ENCODE results near the gene RAMAC. TPM values are rescaled to one million over a fixed set of nuclear protein-coding genes. Genes with fewer than 3 reads are reported as not detected.

Gene RAMAC
- total and polyA plus RNA-seq, 2 of the 8 experiments (the other 6 are each of a cell fraction or from before 2014, with no cell fraction given), result 20.7 to 32.9 TPM

GRCh38 chr15:82950295-82950694, 35.7 kb upstream of the RAMAC start:
- Histone ChIP-seq H3K27ac (ENCODE audit: low read depth, low read length) (no peak overlapping the region), H3K4me2 (ENCODE audit: insufficient read depth in 1 of 2, low read depth in 2 of 2, low read length in 2 of 2) (no peak overlapping the region; a peak in 1 of 4 replicates), H2BK20ac (ENCODE audit: low read length) (no peak overlapping the region), H3K23ac (ENCODE audit: insufficient read length) (no peak overlapping the region), H4K91ac (replicated peaks; ENCODE audit: insufficient read length, low read length) (no peak overlapping the region), H4K8ac (ENCODE audit: extremely low read depth, insufficient read depth, low read length) (no peak overlapping the region), H3K36me3 (ENCODE audit: control insufficient read depth in 2 of 4, insufficient read depth in 4 of 4, low read length in 3 of 4) (no peaks in the 10 kb centered on the region), H3K56ac (replicated peaks; ENCODE audit: insufficient read length, low read depth, low read length) (no peak overlapping the region), H2BK15ac (ENCODE audit: low read length) (no peak overlapping the region), H3K4me1 (replicated peaks in 1 of 4; ENCODE audit: control insufficient read depth in 3 of 4, insufficient read depth in 4 of 4, low read length in 3 of 4) (no peaks in the 10 kb centered on the region; a peak in 1 of 7 replicates), H4K20me1 (replicated peaks in 1 of 2; ENCODE audit: control insufficient read depth in 1 of 2, insufficient read depth in 2 of 2, low read length in 2 of 2) (peaks cover 0 to 2% of the 10 kb centered on the region in 2 experiments), H2BK12ac (ENCODE audit: low read depth, low read length) (no peak overlapping the region), H2AK5ac (ENCODE audit: low read depth, low read length) (no peak overlapping the region), H3K9ac (replicated peaks in 1 of 4; ENCODE audit: extremely low read depth in 1 of 4, low read depth in 3 of 4, low read length in 3 of 4) (no peak overlapping the region), H3K79me2 (ENCODE audit: control insufficient read depth in 1 of 2, insufficient read depth in 2 of 2, low read length in 2 of 2) (no peaks in the 10 kb centered on the region), H3K23me2 (ENCODE audit: low read depth, low read length) (peaks cover 3% of the 10 kb centered on the region; the same call in 1 of the 2 replicates), H3K9me3 (ENCODE audit: insufficient read depth in 2 of 2, low read depth in 1 of 2, low read length in 1 of 2) (no peaks in the 10 kb centered on the region), H2BK120ac (replicated peaks; ENCODE audit: low read depth, low read length) (no peak overlapping the region), H3K79me1 (ENCODE audit: low read depth, low read length) (no peaks in the 10 kb centered on the region), H3K14ac (ENCODE audit: insufficient read length) (no peak overlapping the region), H2AFZ (ENCODE audit: low read length) (no peak overlapping the region), H2BK5ac (ENCODE audit: low read depth, low read length) (no peak overlapping the region), H4K5ac (ENCODE audit: insufficient read length, low read depth, low read length) (no peak overlapping the region), H3K18ac (ENCODE audit: extremely low read depth, low read length) (no peak overlapping the region), H3K4me3 (ENCODE audit: extremely low read depth in 1 of 4, insufficient read depth in 2 of 4, low read depth in 3 of 4, low read length in 4 of 4) (no peak overlapping the region), H3K27me3 (replicated peaks in 1 of 4; ENCODE audit: control insufficient read depth in 3 of 4, extremely low read depth in 1 of 4, insufficient read depth in 3 of 4, low read length in 3 of 4) (peaks cover 0 to 17% (median 10%) of the 10 kb centered on the region in 4 experiments; a peak in 5 of 7 replicates), H3K4ac (replicated peaks; ENCODE audit: insufficient read length, low read depth, low read length) (no peak overlapping the region)
- WGBS, 2 experiments (ENCODE audit: extremely low coverage in 1 of 2, insufficient coverage in 1 of 2, insufficient read length in 1 of 2, insufficient replicate concordance in 2 of 2, low coverage in 1 of 2, low lambda C conversion rate in 2 of 2, missing lambda C conversion rate in 1 of 2), result 91% methylated on average over 5 of the region's 5 CpGs; no CpG with 5 or more reads in 1 of the 2 experiments
- CTCF ChIA-PET (ENCODE audit: partially characterized antibody), result no interaction called here
- DNase-seq (ENCODE audit: low read depth in 1 of 2, low spot score in 2 of 2), result no peak
- POLR2A ChIA-PET (ENCODE audit: partially characterized antibody), result interaction anchor here (1.3 kb wide), 1 partner anchor 8 kb away, joined by 3 read pairs; no protein-coding TSS in a partner anchor
- no peak for FAIRE-seq
- no peak for TF ChIP-seq SAP30 (IDR thresholded peaks at IDR 0.05; ENCODE audit: insufficient read depth, insufficient replicate concordance, low read length)
- TF ChIP-seq GABPA (IDR thresholded peaks at IDR 0.05; ENCODE audit: borderline replicate concordance, insufficient read depth, low read length), result no peak
- no peak for TF ChIP-seq TAF7 (optimal IDR thresholded peaks at IDR 0.05; ENCODE audit: borderline replicate concordance, low read depth, low read length)
- TF ChIP-seq NANOG (IDR thresholded peaks at IDR 0.05; ENCODE audit: insufficient read depth, low read depth, low read length, poor library complexity, severe bottlenecking), result no peak
- TF ChIP-seq SIN3A (conservative IDR thresholded peaks at IDR 0.05 in 1 of 2, IDR thresholded peaks at IDR 0.05 in 1 of 2; ENCODE audit: low read depth in 1 of 2, low read length in 2 of 2), result no peak
- TF ChIP-seq MAFK (IDR thresholded peaks at IDR 0.05; ENCODE audit: low read depth, low read length), result no peak
- no peak for TF ChIP-seq EGR1 (IDR thresholded peaks at IDR 0.05; ENCODE audit: borderline replicate concordance, low read depth, low read length)
- no peak for TF ChIP-seq ASH2L (IDR thresholded peaks at IDR 0.05; ENCODE audit: low read length)
- TF ChIP-seq TCF12 (IDR thresholded peaks at IDR 0.05; ENCODE audit: low read depth, low read length), result no peak
- TF ChIP-seq SUZ12 (IDR thresholded peaks at IDR 0.05; ENCODE audit: low read length), result no peak
- TF ChIP-seq CTCF (IDR thresholded peaks at IDR 0.05; ENCODE audit: control extremely low read depth in 1 of 3, insufficient read depth in 1 of 3, low read depth in 1 of 3, low read length in 3 of 3), result no peak
